Neural cell (in vitro differentiated cells): Measurements from ENCODE around the gene OLFM3. TPM values are rescaled to one million over a fixed set of nuclear protein-coding genes. Genes with fewer than 3 reads are reported as not detected.

Experiments used
- H2AFZ ChIP-seq: fragments of 200-600, 300-800 bp; sonication (generic), shearing (Covaris generic); 2 replicates; pipeline ENCODE4 v1.6.0; 2014; ENCODE audit warnings: low read depth, mild to moderate bottlenecking, antibody characterized with exemption, low read length, moderate library complexity
- H3F3A ChIP-seq: fragments of 200-600 bp; shearing (Covaris generic); 2 replicates; pipeline ENCODE4 v1.6.1; 2016; ENCODE audit warnings: mild to moderate bottlenecking, moderate library complexity, mixed read lengths, antibody characterized with exemption, low read length; ENCODE audit not compliant: insufficient read depth, poor library complexity, severe bottlenecking
- H3K27ac ChIP-seq: fragments of 200-600, 300-800 bp; sonication (generic), shearing (Covaris generic); 2 replicates; pipeline ENCODE4 v1.5.1; 2014; ENCODE audit warnings: mild to moderate bottlenecking, low read length, moderate library complexity
- H3K27me3 ChIP-seq: fragments of 300-800, 200-600 bp; sonication (generic), shearing (Covaris generic); 2 replicates; pipeline ENCODE4 v1.6.0; 2014; ENCODE audit warnings: mild to moderate bottlenecking, low read depth, low read length, moderate library complexity; ENCODE audit not compliant: insufficient read depth
- H3K36me3 ChIP-seq: fragments of 300-800, 200-600 bp; sonication (generic), shearing (Covaris generic); 2 replicates; pipeline ENCODE4 v1.5.1; 2014; ENCODE audit warnings: mild to moderate bottlenecking, antibody characterized with exemption, low read length, moderate library complexity; ENCODE audit not compliant: insufficient read depth
- H3K4me2 ChIP-seq: fragments of 300-800, 200-600 bp; sonication (generic), shearing (Covaris generic); 2 replicates; pipeline ENCODE4 v1.6.0; 2014; ENCODE audit warnings: mild to moderate bottlenecking, low read length
- H3K4me3 ChIP-seq: fragments of 300-800, 200-600 bp; sonication (generic), shearing (Covaris generic); 2 replicates; pipeline ENCODE4 v1.5.1; 2014; ENCODE audit warnings: mild to moderate bottlenecking, low read length, moderate library complexity
- H3K79me2 ChIP-seq: fragments of 200-600 bp; shearing (Covaris generic); replicated peaks from 2 replicates; pipeline ENCODE4 v1.6.0; 2014; ENCODE audit warnings: mild to moderate bottlenecking, low read length, moderate library complexity; ENCODE audit not compliant: insufficient read depth
- H3K9ac ChIP-seq: fragments of 300-800, 200-600 bp; sonication (generic), shearing (Covaris generic); 2 replicates; pipeline ENCODE4 v1.6.1; 2016; ENCODE audit warnings: mild to moderate bottlenecking, low read length, mixed read lengths
- H3K9me2 ChIP-seq: fragments of 200-600 bp; shearing (Covaris generic); 2 replicates; pipeline ENCODE4 v1.6.1; 2016; ENCODE audit warnings: mild to moderate bottlenecking, low read length, mixed read lengths; ENCODE audit not compliant: insufficient read depth
- H3K9me3 ChIP-seq: fragments of 200-600, 300-800 bp; sonication (generic), shearing (Covaris generic); 2 replicates; pipeline ENCODE4 v1.6.1; 2016; ENCODE audit warnings: mild to moderate bottlenecking, mixed run types, low read length, moderate library complexity, mixed read lengths
- H4K20me1 ChIP-seq: fragments of 200-600 bp; shearing (Covaris generic); 2 replicates; pipeline ENCODE4 v1.6.1; 2016; ENCODE audit warnings: mild to moderate bottlenecking, mixed run types; ENCODE audit not compliant: insufficient read depth
- CTCF ChIP-seq: fragments of 450-650 bp; IDR thresholded peaks from 2 replicates; pipeline ENCODE4 v1.5.1; 2014; ENCODE audit warnings: antibody characterized with exemption, mild to moderate bottlenecking, moderate library complexity; ENCODE audit not compliant: poor library complexity, severe bottlenecking
- EP300 ChIP-seq: fragments of 450-650 bp; conservative IDR thresholded peaks from 2 replicates; pipeline ENCODE4 v1.6.1; 2014; ENCODE audit warnings: antibody characterized with exemption, mild to moderate bottlenecking, moderate library complexity; ENCODE audit not compliant: poor library complexity, severe bottlenecking
- EZH2 ChIP-seq: fragments of 200-600, 300-800 bp; shearing (Covaris generic), sonication (generic); IDR thresholded peaks from 2 replicates; pipeline ENCODE4 v1.6.1; 2014; ENCODE audit warnings: antibody characterized with exemption, low read length, borderline replicate concordance, mild to moderate bottlenecking; ENCODE audit not compliant: insufficient read depth, poor library complexity, severe bottlenecking
- MXI1 ChIP-seq: fragments of 450-650 bp; conservative IDR thresholded peaks from 2 replicates; pipeline ENCODE4 v1.6.1; 2014; ENCODE audit warnings: antibody characterized with exemption, mild to moderate bottlenecking; ENCODE audit not compliant: poor library complexity, severe bottlenecking
- POLR2AphosphoS5 ChIP-seq: IDR thresholded peaks from 2 replicates; pipeline ENCODE4 v1.6.1; 2012
- RAD21 ChIP-seq: fragments of 450-650 bp; conservative IDR thresholded peaks from 2 replicates; pipeline ENCODE4 v1.6.1; 2014; ENCODE audit warnings: antibody characterized with exemption, mild to moderate bottlenecking, moderate library complexity
- REST ChIP-seq: IDR thresholded peaks from 2 replicates; pipeline ENCODE4 v1.6.1; 2012; ENCODE audit warnings: borderline replicate concordance
- SMC3 ChIP-seq: fragments of 450-650 bp; conservative IDR thresholded peaks from 2 replicates; pipeline ENCODE4 v1.6.1; 2014; ENCODE audit warnings: antibody characterized with exemption, mild to moderate bottlenecking, moderate library complexity; ENCODE audit not compliant: poor library complexity
- TAF1 ChIP-seq: IDR thresholded peaks from 2 replicates; pipeline ENCODE4 v1.6.1; 2012; ENCODE audit warnings: low read depth
- polyA plus RNA-seq: library from polyadenylated mRNA; depleted of rRNA; stranded (reverse); fragments of >200 nt; gene quantifications from 2 replicates; pipeline ENCODE4 v1.2.3, GENCODE V29; 2014

OLFM3 gene
- polyA plus RNA-seq, 1 donor from 2014 or later: 7.9 TPM

GRCh38 chr1:101959456-101959855 is 37.3 kb downstream of the OLFM3 start:
- no peak overlapping the region for H3K4me3 ChIP-seq
- H3K4me2 ChIP-seq: no peak overlapping the region
- H3K9me2 ChIP-seq: no peaks in the 10 kb centered on the region
- no peak overlapping the region for H2AFZ ChIP-seq
- H3F3A ChIP-seq: no peaks in the 10 kb centered on the region
- H3K36me3 ChIP-seq: no peaks in the 10 kb centered on the region
- no peaks in the 10 kb centered on the region for H4K20me1 ChIP-seq
- H3K79me2 ChIP-seq: no peaks in the 10 kb centered on the region
- H3K27me3 ChIP-seq: no peaks in the 10 kb centered on the region
- no peak for TF ChIP-seq MXI1
- no peak for TF ChIP-seq EZH2
- no peak for TF ChIP-seq EP300
- TF ChIP-seq POLR2AphosphoS5: no peak
- no peak for TF ChIP-seq REST
- no peak for TF ChIP-seq CTCF
- no peak for TF ChIP-seq SMC3
- no peak for TF ChIP-seq RAD21
- H3K9ac ChIP-seq: no peak overlapping the region
- no peak overlapping the region for H3K27ac ChIP-seq
- no peaks in the 10 kb centered on the region for H3K9me3 ChIP-seq

- no peaks in the 10 kb centered on the region for H3K36me3 ChIP-seq
- no peaks in the 10 kb centered on the region for H3F3A ChIP-seq
- no peak overlapping the region for H3K27ac ChIP-seq
- H3K79me2 ChIP-seq: no peaks in the 10 kb centered on the region
- H3K4me2 ChIP-seq: no peak overlapping the region
- H3K9me2 ChIP-seq: no peaks in the 10 kb centered on the region
- H4K20me1 ChIP-seq: no peaks in the 10 kb centered on the region
- H3K9me3 ChIP-seq: no peaks in the 10 kb centered on the region
- no peak overlapping the region for H3K4me3 ChIP-seq
- TF ChIP-seq REST (no peak), TAF1 (no peak), MXI1 (no peak), SMC3 (no peak), RAD21 (no peak), EP300 (no peak), CTCF (no peak), EZH2 (no peak), POLR2AphosphoS5 (no peak)
- no peaks in the 10 kb centered on the region for H3K27me3 ChIP-seq
- H2AFZ ChIP-seq: no peak overlapping the region
- no peak overlapping the region for H3K9ac ChIP-seq
Measured at GRCh38 chr1:101957771-101958170, 39.0 kb downstream of the OLFM3 start.
